Measurements from ENCODE around the gene TCERG1L. TPM values are rescaled to one million over a fixed set of nuclear protein-coding genes. Genes with fewer than 3 reads are reported as not detected.

The TCERG1L gene
- total RNA-seq, 1 experiment from 2014 or later: not detected

GRCh38 chr10:131318291-131318690 is 6.8 kb upstream of the TCERG1L start:
- ChIA-PET CTCF (no interaction called here), POLR2A (no interaction called here)
- in situ Hi-C loops (cut with HindIII; ENCODE audit: low pct_unique_long_range_greater_than_20kb, low sequenced_read_pairs) (no loop called here), intact Hi-C loops (cut with micrococcal nuclease; ENCODE audit: unreplicated experiment) (no loop called here)
- Histone ChIP-seq H3K4me1 (ENCODE audit: control insufficient read depth, insufficient read depth, low read length) (no peaks in the 10 kb centered on the region), H3K36me3 (ENCODE audit: control insufficient read depth, insufficient read depth, low read length) (no peaks in the 10 kb centered on the region), H3K9me3 (ENCODE audit: control insufficient read depth, insufficient read depth, low read depth, low read length) (no peaks in the 10 kb centered on the region), H3K4me3 (ENCODE audit: low read depth in 2 of 2, low read length in 2 of 2) (no peak overlapping the region), H3K27ac (ENCODE audit: low read length) (no peak overlapping the region), H3K27me3 (ENCODE audit: control insufficient read depth, insufficient read depth, low read length) (peaks cover 16% of the 10 kb centered on the region)
- no peak for ATAC-seq
- TF ChIP-seq TCF7L2 (IDR thresholded peaks at IDR 0.05; ENCODE audit: low read depth, low read length): no peak
- no peak for TF ChIP-seq POLR2AphosphoS5 (IDR thresholded peaks at IDR 0.05; ENCODE audit: low read depth, low read length)
- TF ChIP-seq SIN3A (IDR thresholded peaks at IDR 0.05; ENCODE audit: borderline replicate concordance, insufficient read depth, low read depth, low read length): no peak
- TF ChIP-seq REST (IDR thresholded peaks at IDR 0.05; ENCODE audit: insufficient read depth in 1 of 2, low read depth in 2 of 2, low read length in 1 of 2): no peak
- no peak for TF ChIP-seq CTCF (IDR thresholded peaks at IDR 0.05)
- BruUV-seq (replicated peaks): no TSS peak
- no peak for DNase-seq (ENCODE audit: low read depth, low spot score)

GRCh38 chr10:131316321-131317075 is 5.0 kb upstream of the TCERG1L start:
- H3K9me3 ChIP-seq (ENCODE audit: control insufficient read depth, insufficient read depth, low read depth, low read length): no peaks in the 10 kb centered on the region
- no peaks in the 10 kb centered on the region for H3K36me3 ChIP-seq (ENCODE audit: control insufficient read depth, insufficient read depth, low read length)
- DNase-seq (ENCODE audit: low read depth, low spot score) (no peak), ATAC-seq (no peak)
- CTCF ChIA-PET: no interaction called here
- H3K4me1 ChIP-seq (ENCODE audit: control insufficient read depth, insufficient read depth, low read length): no peaks in the 10 kb centered on the region
- BruUV-seq (replicated peaks): no TSS peak
- H3K4me3 ChIP-seq (ENCODE audit: low read depth in 2 of 2, low read length in 2 of 2): no peak overlapping the region
- no peak for TF ChIP-seq POLR2AphosphoS5 (IDR thresholded peaks at IDR 0.05; ENCODE audit: low read depth, low read length)
- intact Hi-C loops (cut with micrococcal nuclease; ENCODE audit: unreplicated experiment) (no loop called here), in situ Hi-C loops (cut with HindIII; ENCODE audit: low pct_unique_long_range_greater_than_20kb, low sequenced_read_pairs) (no loop called here)
- peaks cover 11% of the 10 kb centered on the region for H3K27me3 ChIP-seq (ENCODE audit: control insufficient read depth, insufficient read depth, low read length)
- POLR2A ChIA-PET: interaction anchor here (0.6 kb wide), 1 partner anchor 235 kb away, joined by 3 read pairs; no protein-coding TSS in a partner anchor
- no peak overlapping the region for H3K27ac ChIP-seq (ENCODE audit: low read length)

- DNase-seq (ENCODE audit: low read depth, low spot score) (no peak), ATAC-seq (no peak)
- peaks cover 11% of the 10 kb centered on the region for H3K27me3 ChIP-seq (ENCODE audit: control insufficient read depth, insufficient read depth, low read length)
- H3K36me3 ChIP-seq (ENCODE audit: control insufficient read depth, insufficient read depth, low read length): no peaks in the 10 kb centered on the region
- no TSS peak for BruUV-seq (replicated peaks)
- no peak overlapping the region for H3K4me3 ChIP-seq (ENCODE audit: low read depth in 2 of 2, low read length in 2 of 2)
- H3K27ac ChIP-seq (ENCODE audit: low read length): no peak overlapping the region
- in situ Hi-C loops (cut with HindIII; ENCODE audit: low pct_unique_long_range_greater_than_20kb, low sequenced_read_pairs): no loop called here
- POLR2A ChIA-PET: no interaction called here
- H3K9me3 ChIP-seq (ENCODE audit: control insufficient read depth, insufficient read depth, low read depth, low read length): no peaks in the 10 kb centered on the region
- CTCF ChIA-PET: no interaction called here
- TF ChIP-seq SIN3A (IDR thresholded peaks at IDR 0.05; ENCODE audit: borderline replicate concordance, insufficient read depth, low read depth, low read length) (no peak), CTCF (IDR thresholded peaks at IDR 0.05) (no peak), REST (IDR thresholded peaks at IDR 0.05; ENCODE audit: insufficient read depth in 1 of 2, low read depth in 2 of 2, low read length in 1 of 2) (no peak), TCF7L2 (IDR thresholded peaks at IDR 0.05; ENCODE audit: low read depth, low read length) (no peak), POLR2AphosphoS5 (IDR thresholded peaks at IDR 0.05; ENCODE audit: low read depth, low read length) (no peak)
- intact Hi-C loops (cut with micrococcal nuclease; ENCODE audit: unreplicated experiment): no loop called here
- no peaks in the 10 kb centered on the region for H3K4me1 ChIP-seq (ENCODE audit: control insufficient read depth, insufficient read depth, low read length)
Measured at GRCh38 chr10:131315344-131315743, 3.8 kb upstream of the TCERG1L start.

All from Panc1 (cell line).